Esophagus squamous epithelium (tissue), 5 donors: ENCODE results near the gene GALM. TPM values are rescaled to one million over a fixed set of nuclear protein-coding genes. Genes with fewer than 3 reads are reported as not detected.

Source experiments
- DNase-seq: peaks from one replicate; lab custom pipeline; 2025; lab: John Stamatoyannopoulos, UW
- H3K27ac ChIP-seq, 4 donors: fragments of 200-600 bp; sonication (generic); one replicate each; pipeline ENCODE4 v1.5.1; 2016 to 2019; ENCODE audit warnings: mild to moderate bottlenecking in 1 of 4
- H3K27me3 ChIP-seq, 4 donors: fragments of 200-600 bp; sonication (generic); 1 replicate in 3 of 4; 2 replicates in 1 of 4; pipeline versions ENCODE4 v1.5.1 to v1.6.0; 2017 to 2021; ENCODE audit warnings: antibody characterized with exemption in 1 of 4
- H3K36me3 ChIP-seq, 3 donors: fragments of 200-600 bp; sonication (generic); one replicate each; pipeline ENCODE4 v1.5.1; 2016 to 2019
- H3K4me1 ChIP-seq, 3 donors: fragments of 200-600 bp; sonication (generic); one replicate each; pipeline ENCODE4 v1.5.1; 2017 to 2019
- H3K4me3 ChIP-seq, 4 donors: fragments of 200-600 bp; sonication (generic); 1 replicate in 3 of 4; 2 replicates in 1 of 4; pipeline ENCODE4 v1.5.1; 2016 to 2019; ENCODE audit warnings: mild to moderate bottlenecking in 2 of 4, moderate library complexity in 1 of 4
- H3K9me3 ChIP-seq, 3 donors: fragments of 200-600 bp; sonication (generic); one replicate each; pipeline ENCODE4 v1.5.1; 2016 to 2019
- POLR2A ChIP-seq, 4 donors: fragments of 450-650 bp; IDR thresholded peaks; one replicate each; pipeline ENCODE4 v1.6.1; 2017; ENCODE audit warnings: antibody characterized with exemption in 4 of 4, mild to moderate bottlenecking in 4 of 4, moderate library complexity in 3 of 4
- WGBS, 2 donors: methylation state at CpG; one replicate each; pipeline ENCODE4 v1.1.5; 2018; 5-methylcytosine and 5-hydroxymethylcytosine counted together
- intact Hi-C: fragments of 100-400 bp; cut with DNase I; formaldehyde crosslinking; loops from one replicate; pipeline ENCODE4 v1.15.0; 2022
- total RNA-seq, 4 donors: library from RNA; depleted of rRNA; stranded (reverse); fragments of >200 nt; gene quantifications; one replicate each; pipeline ENCODE4 v1.1.0, GENCODE V29; 2016
- TF ChIP-seq, protein P1 (sequence below), 6 experiments: fragments of 450-650 bp in 4 of 6; fragments of 200-600 bp in 2 of 6; sonication (generic) in 2 of 6; IDR thresholded peaks; one replicate each; pipeline ENCODE4 v1.5.1; 2016 to 2019; ENCODE audit warnings: antibody characterized with exemption in 6 of 6, mild to moderate bottlenecking in 4 of 6, moderate library complexity in 4 of 6
- donor health status: DM: yes; HTN: yes; CAD: no.

GALM gene
- total RNA-seq, 4 donors from 2014 or later = 2.6 to 10.5 (median 4.8) TPM

DNA sequence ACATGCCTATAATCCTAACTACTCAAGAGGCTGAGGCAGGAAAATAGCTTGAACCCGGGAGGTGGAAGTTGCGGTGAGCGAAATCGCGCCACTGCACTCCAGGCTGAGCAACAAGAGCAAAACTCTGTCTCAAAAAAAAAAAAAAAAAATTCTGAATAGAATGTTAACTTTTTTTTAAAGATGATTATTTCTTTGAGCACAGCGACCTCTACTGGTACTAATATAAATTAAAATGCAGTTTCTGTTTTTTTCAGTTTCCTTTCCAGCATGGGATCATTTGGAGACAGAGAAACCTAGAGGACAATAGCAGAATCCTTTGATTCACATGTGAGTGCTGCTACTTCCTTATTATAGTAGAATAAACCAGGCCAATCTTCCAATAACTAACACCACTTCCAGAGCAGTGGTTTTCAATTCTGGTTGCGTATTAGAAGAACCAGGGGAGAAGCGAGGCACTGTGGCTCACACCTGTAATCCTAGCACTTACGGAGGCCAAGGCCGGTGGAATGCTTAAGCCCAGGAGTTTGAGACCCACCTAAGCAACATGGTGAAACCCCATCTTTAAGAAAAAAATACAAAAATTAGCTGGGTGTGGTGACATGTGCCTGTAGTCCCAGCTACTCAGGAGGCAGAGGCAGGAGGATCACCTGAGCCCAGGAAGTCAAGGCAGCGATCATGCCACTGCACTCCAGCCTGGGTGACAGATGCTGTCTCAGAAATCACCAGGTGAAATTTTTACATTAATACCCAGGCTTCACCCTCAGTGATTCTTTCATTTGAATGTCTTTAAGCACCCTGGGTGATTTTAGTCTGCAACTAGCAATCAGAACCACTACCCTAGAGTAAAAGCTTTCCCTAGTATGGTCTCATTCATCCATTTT is 75.2 kb downstream of the GALM start:
- Histone ChIP-seq H3K4me3 (no peak overlapping the region), H3K9me3 (no peaks in the 10 kb centered on the region), H3K27me3 (no peaks in the 10 kb centered on the region), H3K36me3 (peaks cover 6 to 77% (median 28%) of the 10 kb centered on the region in 3 donors), H3K27ac (peak overlapping the region in 2 of 4 donors; percentile 53 to 66), H3K4me1 (peaks cover 0 to 50% (median 10%) of the 10 kb centered on the region in 3 donors)
- WGBS, 2 donors = 58 to 62% methylated on average over 11 of the region's 11 CpGs
- intact Hi-C loops = no loop called here
- no peak for DNase-seq
- TF ChIP-seq, protein P1, sequence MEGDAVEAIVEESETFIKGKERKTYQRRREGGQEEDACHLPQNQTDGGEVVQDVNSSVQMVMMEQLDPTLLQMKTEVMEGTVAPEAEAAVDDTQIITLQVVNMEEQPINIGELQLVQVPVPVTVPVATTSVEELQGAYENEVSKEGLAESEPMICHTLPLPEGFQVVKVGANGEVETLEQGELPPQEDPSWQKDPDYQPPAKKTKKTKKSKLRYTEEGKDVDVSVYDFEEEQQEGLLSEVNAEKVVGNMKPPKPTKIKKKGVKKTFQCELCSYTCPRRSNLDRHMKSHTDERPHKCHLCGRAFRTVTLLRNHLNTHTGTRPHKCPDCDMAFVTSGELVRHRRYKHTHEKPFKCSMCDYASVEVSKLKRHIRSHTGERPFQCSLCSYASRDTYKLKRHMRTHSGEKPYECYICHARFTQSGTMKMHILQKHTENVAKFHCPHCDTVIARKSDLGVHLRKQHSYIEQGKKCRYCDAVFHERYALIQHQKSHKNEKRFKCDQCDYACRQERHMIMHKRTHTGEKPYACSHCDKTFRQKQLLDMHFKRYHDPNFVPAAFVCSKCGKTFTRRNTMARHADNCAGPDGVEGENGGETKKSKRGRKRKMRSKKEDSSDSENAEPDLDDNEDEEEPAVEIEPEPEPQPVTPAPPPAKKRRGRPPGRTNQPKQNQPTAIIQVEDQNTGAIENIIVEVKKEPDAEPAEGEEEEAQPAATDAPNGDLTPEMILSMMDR (IDR thresholded peaks at IDR 0.05) = peak in 5 of 6 experiments; percentile 50 to 89 (median 58)
- TF ChIP-seq POLR2A (IDR thresholded peaks at IDR 0.05) = no peak

DNA sequence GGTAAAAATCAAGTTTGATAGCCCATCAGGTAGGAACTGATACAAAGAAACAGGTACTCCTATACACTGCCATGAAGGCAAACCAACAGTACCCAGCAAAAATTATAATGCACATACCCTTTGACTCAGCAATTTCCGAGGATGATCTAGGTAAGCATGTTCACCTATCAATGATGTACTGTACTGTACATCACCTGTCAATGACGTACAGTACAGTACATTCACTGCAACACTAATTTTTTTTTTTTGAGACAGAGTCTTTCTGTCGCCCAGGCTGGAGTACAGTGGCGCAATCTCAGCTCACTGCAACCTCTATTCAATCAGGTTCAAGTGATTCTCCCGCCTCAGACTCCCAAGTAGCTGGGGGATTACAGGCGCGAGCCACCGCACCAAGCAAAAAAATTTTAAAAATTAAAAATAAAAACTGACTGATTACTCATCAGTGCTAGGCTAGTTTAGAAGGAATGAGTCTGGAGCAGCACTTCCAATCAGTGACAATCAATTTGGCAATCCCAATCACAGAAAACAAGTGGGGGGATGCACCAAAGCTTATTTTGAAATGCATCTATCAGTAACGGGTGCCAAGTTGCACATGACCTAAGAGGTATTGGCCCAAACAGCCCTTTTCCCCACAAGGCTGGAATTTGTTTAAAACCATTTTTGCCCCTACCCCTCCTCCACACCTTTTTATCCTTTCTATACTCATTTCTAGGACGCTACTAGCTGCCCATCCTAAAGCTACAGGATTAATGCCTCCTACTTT is 77.1 kb downstream of the GALM start:
- peaks cover 21 to 88% (median 38%) of the 10 kb centered on the region in 3 donors for H3K36me3 ChIP-seq
- no peak overlapping the region for H3K27ac ChIP-seq
- H3K9me3 ChIP-seq = no peaks in the 10 kb centered on the region
- peaks cover 0 to 53% (median 22%) of the 10 kb centered on the region in 3 donors for H3K4me1 ChIP-seq
- intact Hi-C loops = no loop called here
- no peak for TF ChIP-seq POLR2A (IDR thresholded peaks at IDR 0.05)
- TF ChIP-seq, protein P1 (IDR thresholded peaks at IDR 0.05) = no peak
- no peak for DNase-seq
- WGBS, 2 donors = 63 to 74% methylated on average over 6 to 10 of the region's 10 CpGs
- no peaks in the 10 kb centered on the region for H3K27me3 ChIP-seq
- H3K4me3 ChIP-seq = no peak overlapping the region

DNA sequence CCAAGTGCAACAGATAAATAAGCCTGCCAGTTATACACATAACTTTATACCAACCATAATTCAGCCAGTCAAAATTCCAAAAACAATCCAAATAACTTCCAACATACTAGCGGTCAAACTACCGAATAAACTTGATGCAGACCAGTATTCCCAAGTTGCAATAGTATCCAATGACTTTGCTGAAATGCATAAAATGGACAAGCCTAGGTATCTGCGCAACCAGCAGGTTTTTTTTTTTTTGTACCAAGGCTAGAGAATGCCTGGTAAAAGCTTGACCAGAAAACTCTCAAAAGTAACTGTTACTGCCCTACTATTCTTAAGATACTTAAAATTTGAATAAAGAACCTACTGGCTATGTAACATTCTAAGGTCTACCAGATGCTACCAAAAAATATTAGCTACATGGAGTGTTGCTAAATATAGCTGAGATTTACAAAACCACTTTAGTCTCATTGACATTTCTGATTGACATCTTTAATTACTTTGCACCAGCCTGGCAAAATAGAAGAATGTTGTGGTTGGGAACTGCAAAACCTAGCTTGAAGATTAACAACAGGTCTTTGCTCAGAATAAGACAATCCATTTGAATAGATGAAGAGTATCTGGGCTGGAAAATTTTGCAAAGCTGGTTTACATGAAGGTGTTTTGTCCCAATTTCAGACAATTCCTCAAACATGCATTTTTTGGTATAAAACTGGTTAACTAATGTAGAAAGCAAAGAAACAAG is 77.9 kb downstream of the GALM start:
- TF ChIP-seq, protein P1 (IDR thresholded peaks at IDR 0.05) = no peak
- no peak for TF ChIP-seq POLR2A (IDR thresholded peaks at IDR 0.05)
- 90 to 92% methylated on average over 3 of the region's 3 CpGs for WGBS, 2 donors
- Histone ChIP-seq H3K27ac (peak overlapping the region in 1 of 4 donors; percentile 3), H3K27me3 (no peaks in the 10 kb centered on the region), H3K4me1 (peaks cover 1 to 61% (median 28%) of the 10 kb centered on the region in 3 donors), H3K36me3 (peaks cover 25 to 89% (median 44%) of the 10 kb centered on the region in 3 donors), H3K4me3 (no peak overlapping the region), H3K9me3 (no peaks in the 10 kb centered on the region)
- DNase-seq = no peak
- intact Hi-C loops = no loop called here

DNA sequence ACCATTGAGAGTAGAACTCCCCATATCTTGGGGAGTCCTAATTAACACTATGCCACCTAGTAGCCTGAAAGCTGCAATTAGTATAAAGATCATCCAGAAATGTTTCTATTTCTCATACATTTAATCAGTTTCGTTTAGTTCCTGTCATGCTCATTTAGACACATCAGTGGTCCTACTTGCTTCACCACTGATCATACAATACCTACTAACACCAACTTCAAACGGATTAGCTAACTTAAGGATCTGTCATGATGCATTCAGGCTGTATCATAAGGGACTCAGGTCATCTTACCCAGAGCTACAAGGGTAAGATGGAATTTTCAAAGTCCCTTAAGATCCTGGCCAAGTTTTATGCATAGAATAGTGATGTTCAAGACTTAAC is 78.5 kb downstream of the GALM start:
- Histone ChIP-seq H3K36me3 (peaks cover 25 to 89% (median 45%) of the 10 kb centered on the region in 3 donors), H3K4me1 (peaks cover 7 to 66% (median 33%) of the 10 kb centered on the region in 3 donors), H3K4me3 (no peak overlapping the region)

More for the DNA sequence above, 78.5 kb downstream of the GALM start:
- no peak for DNase-seq
- WGBS, 2 donors = 28 to 32% methylated on average over 2 of the region's 2 CpGs
- TF ChIP-seq, protein P1 (IDR thresholded peaks at IDR 0.05) = no peak
- no peak for TF ChIP-seq POLR2A (IDR thresholded peaks at IDR 0.05)
- Histone ChIP-seq H3K9me3 (no peaks in the 10 kb centered on the region), H3K27me3 (no peaks in the 10 kb centered on the region), H3K27ac (peak overlapping the region in 1 of 4 donors; percentile 3)
- intact Hi-C loops = no loop called here
